ENCODE results near the gene UTP25.

DNA sequence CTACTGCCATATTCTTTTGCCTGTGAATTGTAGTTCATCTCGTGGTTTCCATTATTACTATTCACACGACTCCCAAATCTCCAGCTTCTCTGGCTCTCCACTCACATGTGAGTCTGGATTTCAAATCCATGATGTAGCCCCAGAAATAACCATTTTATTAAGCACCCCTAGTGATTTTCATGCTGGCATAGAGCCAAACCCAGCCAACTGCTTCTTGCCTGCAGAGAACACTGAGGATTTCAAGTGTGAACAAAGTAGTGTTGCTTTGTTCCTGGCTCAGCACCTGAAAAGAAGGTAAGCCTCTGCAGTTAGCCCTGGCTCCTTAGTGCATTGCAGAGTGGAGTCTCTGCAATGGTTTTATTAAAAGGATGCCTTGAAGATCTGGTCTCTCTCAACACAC, 25.9 kb downstream of the UTP25 start:
- no peak for TF ChIP-seq CEBPB (IDR thresholded peaks at IDR 0.05; ENCODE audit: low read depth, low read length)
- no peak for TF ChIP-seq POLR2A (IDR thresholded peaks at IDR 0.05; ENCODE audit: low read depth, low read length)
- no peak for TF ChIP-seq MAZ (IDR thresholded peaks at IDR 0.05; ENCODE audit: borderline replicate concordance, low read depth, low read length)
- TF ChIP-seq, protein P1, sequence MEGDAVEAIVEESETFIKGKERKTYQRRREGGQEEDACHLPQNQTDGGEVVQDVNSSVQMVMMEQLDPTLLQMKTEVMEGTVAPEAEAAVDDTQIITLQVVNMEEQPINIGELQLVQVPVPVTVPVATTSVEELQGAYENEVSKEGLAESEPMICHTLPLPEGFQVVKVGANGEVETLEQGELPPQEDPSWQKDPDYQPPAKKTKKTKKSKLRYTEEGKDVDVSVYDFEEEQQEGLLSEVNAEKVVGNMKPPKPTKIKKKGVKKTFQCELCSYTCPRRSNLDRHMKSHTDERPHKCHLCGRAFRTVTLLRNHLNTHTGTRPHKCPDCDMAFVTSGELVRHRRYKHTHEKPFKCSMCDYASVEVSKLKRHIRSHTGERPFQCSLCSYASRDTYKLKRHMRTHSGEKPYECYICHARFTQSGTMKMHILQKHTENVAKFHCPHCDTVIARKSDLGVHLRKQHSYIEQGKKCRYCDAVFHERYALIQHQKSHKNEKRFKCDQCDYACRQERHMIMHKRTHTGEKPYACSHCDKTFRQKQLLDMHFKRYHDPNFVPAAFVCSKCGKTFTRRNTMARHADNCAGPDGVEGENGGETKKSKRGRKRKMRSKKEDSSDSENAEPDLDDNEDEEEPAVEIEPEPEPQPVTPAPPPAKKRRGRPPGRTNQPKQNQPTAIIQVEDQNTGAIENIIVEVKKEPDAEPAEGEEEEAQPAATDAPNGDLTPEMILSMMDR (conservative IDR thresholded peaks at IDR 0.05; ENCODE audit: low read depth, low read length) = no peak
- TF ChIP-seq RAD21 (IDR thresholded peaks at IDR 0.05; ENCODE audit: low read length) = no peak
- TF ChIP-seq, protein P2, sequence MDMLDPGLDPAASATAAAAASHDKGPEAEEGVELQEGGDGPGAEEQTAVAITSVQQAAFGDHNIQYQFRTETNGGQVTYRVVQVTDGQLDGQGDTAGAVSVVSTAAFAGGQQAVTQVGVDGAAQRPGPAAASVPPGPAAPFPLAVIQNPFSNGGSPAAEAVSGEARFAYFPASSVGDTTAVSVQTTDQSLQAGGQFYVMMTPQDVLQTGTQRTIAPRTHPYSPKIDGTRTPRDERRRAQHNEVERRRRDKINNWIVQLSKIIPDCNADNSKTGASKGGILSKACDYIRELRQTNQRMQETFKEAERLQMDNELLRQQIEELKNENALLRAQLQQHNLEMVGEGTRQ (IDR thresholded peaks at IDR 0.05; ENCODE audit: low read depth, low read length) = no peak
- TF ChIP-seq SMC3 (IDR thresholded peaks at IDR 0.05; ENCODE audit: low read depth, low read length) = no peak
- TF ChIP-seq RCOR1 (IDR thresholded peaks at IDR 0.05; ENCODE audit: insufficient replicate concordance, low read length) = no peak
- no peak for TF ChIP-seq FOS (IDR thresholded peaks at IDR 0.05; ENCODE audit: low read depth, low read length)
- TF ChIP-seq RFX5 (IDR thresholded peaks at IDR 0.05; ENCODE audit: low read depth, low read length) = no peak
